ENCODE results near the gene SH3RF3.

DNA sequence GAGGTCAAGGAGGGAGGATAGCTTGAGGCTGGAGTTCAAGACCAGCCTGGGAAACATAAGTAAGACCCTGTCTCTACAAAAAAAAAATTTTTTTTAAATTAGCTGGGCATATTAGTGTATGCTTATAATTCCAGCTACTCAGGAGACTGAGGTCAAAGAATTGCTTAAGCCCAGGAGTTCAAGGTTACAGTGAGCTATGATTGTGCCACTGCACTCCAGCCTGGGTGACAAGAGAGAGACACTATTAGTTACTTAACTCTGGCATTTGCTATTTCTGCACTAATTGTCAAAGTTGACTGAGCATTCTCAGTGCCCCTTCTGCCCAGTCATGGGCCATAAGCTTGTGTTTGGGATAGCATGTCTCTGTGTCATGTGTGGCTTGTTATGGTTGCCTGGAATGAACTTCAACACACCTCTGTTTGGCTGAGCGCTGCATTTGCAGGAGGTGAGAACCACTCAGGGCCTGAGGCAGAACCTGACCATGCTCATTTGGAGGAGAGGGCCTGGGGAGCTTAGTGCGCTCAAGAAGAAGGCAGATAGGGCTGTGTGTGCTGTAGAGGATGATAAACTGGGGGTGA is 77.7 kb downstream of the SH3RF3 start:
- TF ChIP-seq POLR2A (IDR thresholded peaks at IDR 0.05) (no peak), POLR2AphosphoS5 (IDR thresholded peaks at IDR 0.05; ENCODE audit: insufficient read depth in 1 of 2, low read depth in 1 of 2) (no peak)

Measured in vagina (tissue), 2 donors.